Keratinocyte (primary cell): ENCODE results near the gene C17orf113. TPM values are rescaled to one million over a fixed set of nuclear protein-coding genes. Genes with fewer than 3 reads are reported as not detected.

Experiments
- DNase-seq: peaks from one replicate; pipeline ENCODE4 v3.0.0-alpha.2; 2011; ENCODE audit warnings: low read depth, missing footprints, low spot score
- FAIRE-seq: peaks from 2 replicates; lab custom pipeline; 2011; peaks lifted over from hg19 to GRCh38; lab: Jason Lieb, UNC
- H2AFZ ChIP-seq: 2 replicates; pipeline ENCODE4 v1.6.0; 2012; ENCODE audit warnings: low read length, control low read depth, inconsistent platforms; ENCODE audit not compliant: control insufficient read depth
- H3K27ac ChIP-seq: 2 replicates; pipeline ENCODE4 v1.5.1; 2011; ENCODE audit warnings: low read length; ENCODE audit not compliant: control insufficient read depth, insufficient read depth
- H3K27me3 ChIP-seq: 3 replicates; pipeline ENCODE4 v1.6.0; 2011; ENCODE audit warnings: low read length; ENCODE audit not compliant: control insufficient read depth, insufficient read depth; ENCODE audit errors: extremely low read depth
- H3K36me3 ChIP-seq, 2 experiments: 2 replicates in 1 of 2; 3 replicates in 1 of 2; pipeline ENCODE4 v1.5.1; 2011; ENCODE audit warnings: low read length in 2 of 2, mild to moderate bottlenecking in 1 of 2; ENCODE audit not compliant: control insufficient read depth in 2 of 2, insufficient read depth in 2 of 2; ENCODE audit errors: extremely low read depth in 1 of 2
- H3K4me1 ChIP-seq: 3 replicates; pipeline ENCODE4 v1.5.1; 2011; ENCODE audit warnings: low read length; ENCODE audit not compliant: control insufficient read depth, insufficient read depth; ENCODE audit errors: extremely low read depth
- H3K4me2 ChIP-seq: 3 replicates; pipeline ENCODE4 v1.6.0; 2011; ENCODE audit warnings: low read depth, low read length; ENCODE audit not compliant: control insufficient read depth, insufficient read depth; ENCODE audit errors: extremely low read depth
- H3K4me3 ChIP-seq, 3 experiments: fragments of 200-600 bp in 1 of 3; sonication (generic) in 1 of 3; 2 replicates in 2 of 3; 3 replicates in 1 of 3; pipeline ENCODE4 v1.5.1; 2011 to 2016; ENCODE audit warnings: low read length in 3 of 3, mild to moderate bottlenecking in 3 of 3, control low read depth in 2 of 3, inconsistent platforms in 1 of 3, low read depth in 1 of 3, mixed read lengths in 1 of 3, mixed run types in 1 of 3, moderate library complexity in 1 of 3; ENCODE audit not compliant: control insufficient read depth in 2 of 3, insufficient read depth in 2 of 3; ENCODE audit errors: extremely low read depth in 1 of 3
- H3K79me2 ChIP-seq: 2 replicates; pipeline ENCODE4 v1.6.0; 2012; ENCODE audit warnings: low read length; ENCODE audit not compliant: control insufficient read depth, insufficient read depth
- H3K9ac ChIP-seq: 3 replicates; pipeline ENCODE4 v1.6.0; 2011; ENCODE audit warnings: low read length; ENCODE audit not compliant: control insufficient read depth, insufficient read depth; ENCODE audit errors: extremely low read depth
- H3K9me1 ChIP-seq: 3 replicates; pipeline ENCODE4 v1.6.0; 2011; ENCODE audit warnings: low read length; ENCODE audit not compliant: control insufficient read depth, insufficient read depth; ENCODE audit errors: extremely low read depth
- H3K9me3 ChIP-seq: 2 replicates; pipeline ENCODE4 v1.5.1; 2012; ENCODE audit warnings: low read depth, low read length; ENCODE audit not compliant: control insufficient read depth
- H4K20me1 ChIP-seq: 3 replicates; pipeline ENCODE4 v1.6.0; 2011; ENCODE audit warnings: low read length; ENCODE audit not compliant: control insufficient read depth, insufficient read depth; ENCODE audit errors: extremely low read depth
- CTCF ChIP-seq, 3 experiments: IDR thresholded peaks in 1 of 3; conservative IDR thresholded peaks in 1 of 3; optimal IDR thresholded peaks in 1 of 3; 2 replicates in 2 of 3; 3 replicates in 1 of 3; pipeline versions ENCODE3 to v1.5.1; 2011; ENCODE audit warnings: low read length in 3 of 3, mild to moderate bottlenecking in 3 of 3, moderate library complexity in 2 of 3, control low read depth in 1 of 3, inconsistent platforms in 1 of 3; ENCODE audit not compliant: insufficient read depth in 2 of 3; ENCODE audit errors: extremely low read depth in 1 of 3
- EZH2 ChIP-seq: IDR thresholded peaks from one replicate; pipeline ENCODE4 v1.6.1; 2012; ENCODE audit warnings: inconsistent platforms, mild to moderate bottlenecking, low read length, moderate library complexity
- dilution Hi-C: fragments of 300-500 bp; cut with MboI; formaldehyde crosslinking; loops from one replicate; pipeline ENCODE4 v1.7.0; 2020; ENCODE audit warnings: low sequenced_read_pairs; ENCODE audit not compliant: extremely low pct_ligation_motif_present
- polyA plus RNA-seq, 5 experiments: library from polyadenylated mRNA; depleted of rRNA in 3 of 5; stranded (reverse) in 3 of 5; stranded (forward) in 1 of 5; unstranded in 1 of 5; fragments of >200 nt; gene quantifications; 1 replicate in 1 of 5; 2 replicates in 3 of 5; 3 replicates in 1 of 5; pipeline versions ENCODE4 v1.2.1 to v1.2.3, GENCODE V29; 2011 to 2012; ENCODE audit warnings: missing spikeins in 2 of 5, low read depth in 1 of 5, low replicate concordance in 1 of 5

Gene C17orf113
- polyA plus RNA-seq, 1 donor (not counting 4 experiments of a cell fraction or from before 2014, with no cell fraction given), result 0.12 TPM

- Histone ChIP-seq H3K9me1 (no peaks in the 10 kb centered on the region), H2AFZ (no peak overlapping the region), H4K20me1 (no peaks in the 10 kb centered on the region), H3K4me2 (no peak overlapping the region), H3K9ac (no peak overlapping the region), H3K4me1 (no peaks in the 10 kb centered on the region), H3K27me3 (no peaks in the 10 kb centered on the region), H3K79me2 (no peaks in the 10 kb centered on the region), H3K27ac (no peak overlapping the region), H3K36me3 (no peaks in the 10 kb centered on the region), H3K4me3 (no peak overlapping the region), H3K9me3 (no peaks in the 10 kb centered on the region)
- DNase-seq, result no peak
- TF ChIP-seq CTCF (optimal IDR thresholded peaks at IDR 0.05 in 1 of 3, IDR thresholded peaks at IDR 0.05 in 1 of 3, conservative IDR thresholded peaks at IDR 0.05 in 1 of 3; ENCODE audit: extremely low read depth in 1 of 3, insufficient read depth in 2 of 3, low read length in 3 of 3) (no peak), EZH2 (no peak)
- no peak for FAIRE-seq
- dilution Hi-C loops, result no loop called here
These were observed 11.5 kb upstream of the C17orf113 start for GRCh38 chr17:42061646-42062487.

GRCh38 chr17:42060231-42060630 is 9.8 kb upstream of the C17orf113 start:
- no peaks in the 10 kb centered on the region for H3K79me2 ChIP-seq
- no peak overlapping the region for H2AFZ ChIP-seq
- FAIRE-seq, result no peak
- no peak overlapping the region for H3K9ac ChIP-seq
- no peak overlapping the region for H3K4me2 ChIP-seq
- DNase-seq, result no peak
- no peaks in the 10 kb centered on the region for H3K9me1 ChIP-seq
- no peaks in the 10 kb centered on the region for H4K20me1 ChIP-seq
- H3K27me3 ChIP-seq, result peaks cover under 1% of the 10 kb centered on the region
- H3K9me3 ChIP-seq, result no peaks in the 10 kb centered on the region
- no peaks in the 10 kb centered on the region for H3K36me3 ChIP-seq
- no peak overlapping the region for H3K4me3 ChIP-seq
- no peak overlapping the region for H3K27ac ChIP-seq
- no peak for TF ChIP-seq CTCF (optimal IDR thresholded peaks at IDR 0.05 in 1 of 3, IDR thresholded peaks at IDR 0.05 in 1 of 3, conservative IDR thresholded peaks at IDR 0.05 in 1 of 3; ENCODE audit: extremely low read depth in 1 of 3, insufficient read depth in 2 of 3, low read length in 3 of 3)
- no peak for TF ChIP-seq EZH2
- dilution Hi-C loops, result no loop called here
- no peaks in the 10 kb centered on the region for H3K4me1 ChIP-seq
